Measurements from ENCODE around the gene TAF1C.
"Not testable (repeated sequence)": the region's sequence is repeated elsewhere in the genome, so short reads cannot be mapped to it uniquely, and the experiment has no call there.

Gene TAF1C

DNA sequence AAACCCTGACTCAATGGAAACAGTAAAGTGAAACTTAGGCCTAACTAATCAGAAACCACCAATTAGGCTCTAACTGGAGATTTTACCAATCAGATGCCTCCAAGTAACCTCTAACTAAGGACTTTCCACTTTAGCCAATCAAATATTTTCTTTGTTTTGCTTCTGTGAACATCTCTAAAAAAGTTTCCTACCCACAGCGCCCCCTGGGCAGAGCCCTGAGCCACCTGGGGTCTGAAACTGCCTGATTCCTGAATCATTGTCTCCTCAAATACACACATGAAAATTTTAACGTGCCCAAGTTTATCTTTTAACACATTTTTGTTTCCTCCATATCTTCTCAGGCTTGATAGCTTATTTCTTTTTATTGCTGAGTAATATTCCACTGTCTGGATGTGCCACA is 23.1 kb upstream of the TAF1C start:
- DNase-seq: no peak

DNA sequence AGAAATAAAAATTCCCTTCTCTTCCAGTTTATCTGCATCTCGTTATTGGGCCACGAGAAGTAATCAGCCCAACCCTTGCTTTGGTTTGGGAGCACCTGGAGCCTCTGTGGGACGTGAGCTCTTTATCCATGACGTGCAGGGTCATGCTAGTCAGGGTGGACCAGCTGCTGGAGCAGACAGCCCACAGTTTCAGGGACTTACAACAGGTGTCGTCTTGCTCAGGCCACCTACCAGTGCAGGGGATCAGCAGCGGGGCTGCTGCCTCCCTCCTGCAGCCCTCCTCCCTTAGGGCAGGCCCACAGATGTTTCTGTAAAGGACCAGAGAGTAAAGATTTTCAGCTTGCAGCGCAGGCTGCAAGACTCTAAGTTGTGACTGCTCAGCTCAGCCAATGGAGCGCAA is 21.0 kb upstream of the TAF1C start:
- DNase-seq: no peak

DNA sequence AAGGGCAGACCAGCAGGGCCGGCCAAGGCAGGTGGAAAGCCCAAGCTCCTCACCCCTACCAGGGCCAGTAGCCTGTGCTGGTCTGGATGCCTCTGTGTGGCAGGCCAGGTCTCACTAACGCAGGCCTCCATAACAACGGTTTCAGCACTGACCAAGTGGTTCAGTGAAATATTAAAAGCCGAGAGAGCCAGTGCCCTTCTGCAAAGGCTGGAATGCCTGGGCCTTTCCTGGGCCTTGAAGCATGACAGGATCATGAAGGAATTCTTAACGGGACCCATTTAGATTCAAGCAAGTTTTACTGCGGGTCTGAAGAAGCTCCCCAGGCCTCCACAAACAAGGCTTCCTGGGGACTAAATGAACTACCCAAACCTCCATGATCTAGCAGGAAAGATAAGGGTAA is 20.4 kb upstream of the TAF1C start:
- DNase-seq: no peak

DNA sequence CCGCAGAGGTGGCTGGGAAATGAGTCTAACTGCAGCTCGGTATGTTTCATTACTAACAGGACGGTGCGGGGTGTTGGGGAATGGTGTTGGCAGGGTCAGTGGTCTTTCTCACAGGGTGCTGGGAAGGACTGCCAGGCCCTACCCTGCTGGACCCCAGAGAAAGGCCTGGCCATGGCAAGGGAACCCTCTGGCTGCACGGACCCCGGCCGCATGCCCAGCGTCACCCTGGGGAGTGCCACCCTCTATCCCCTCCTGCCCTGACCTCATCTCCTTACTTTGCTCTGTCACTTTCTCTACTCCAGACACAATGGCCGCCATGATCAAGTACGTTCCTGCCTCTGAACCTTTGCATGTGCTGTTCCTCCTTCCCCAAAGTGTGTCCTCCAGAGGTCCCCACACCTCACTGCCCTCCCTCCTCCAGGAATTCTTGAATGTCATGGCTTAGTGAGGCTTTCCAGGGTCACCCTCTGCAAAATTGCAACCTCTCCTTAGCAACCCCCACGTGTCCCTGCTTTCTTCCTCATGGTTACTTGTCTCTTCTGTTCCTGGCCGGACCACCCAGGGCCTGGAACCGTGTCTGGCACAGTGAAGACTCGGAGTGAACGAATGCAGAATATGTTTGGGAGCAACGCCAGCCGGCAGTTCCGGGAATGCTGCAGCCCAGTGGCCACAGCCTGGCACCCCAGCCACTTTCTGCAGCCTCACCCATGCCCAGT is 19.3 kb upstream of the TAF1C start:
- DNase-seq: no peak

- DNase-seq: not testable (repeated sequence)
These were observed 18.3 kb upstream of the TAF1C start for GRCh38 chr16:84205123-84205522.

- DNase-seq: not testable (repeated sequence)
These were observed 17.7 kb upstream of the TAF1C start for GRCh38 chr16:84204551-84204950.

DNA sequence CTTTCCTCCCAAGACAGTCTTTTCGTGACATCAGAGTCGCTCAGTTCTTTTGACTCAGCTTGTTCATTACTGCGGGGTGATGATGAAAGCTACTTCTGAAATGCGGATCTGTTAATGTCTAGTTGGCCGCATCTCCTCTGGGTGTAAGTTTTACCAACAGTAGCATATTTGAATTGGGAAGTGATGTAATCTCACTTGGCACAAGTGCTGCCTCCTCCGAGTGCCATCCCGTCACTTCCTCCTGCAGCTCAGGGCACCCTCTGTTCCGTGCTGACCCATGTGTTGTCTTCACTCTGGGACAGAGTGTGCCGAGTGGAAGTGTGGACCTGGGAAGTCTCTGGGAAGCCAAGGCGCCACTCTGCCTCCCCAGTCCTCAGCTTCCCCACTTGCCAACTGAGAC is 13.0 kb upstream of the TAF1C start:
- peak; percentile 9 for DNase-seq

DNA sequence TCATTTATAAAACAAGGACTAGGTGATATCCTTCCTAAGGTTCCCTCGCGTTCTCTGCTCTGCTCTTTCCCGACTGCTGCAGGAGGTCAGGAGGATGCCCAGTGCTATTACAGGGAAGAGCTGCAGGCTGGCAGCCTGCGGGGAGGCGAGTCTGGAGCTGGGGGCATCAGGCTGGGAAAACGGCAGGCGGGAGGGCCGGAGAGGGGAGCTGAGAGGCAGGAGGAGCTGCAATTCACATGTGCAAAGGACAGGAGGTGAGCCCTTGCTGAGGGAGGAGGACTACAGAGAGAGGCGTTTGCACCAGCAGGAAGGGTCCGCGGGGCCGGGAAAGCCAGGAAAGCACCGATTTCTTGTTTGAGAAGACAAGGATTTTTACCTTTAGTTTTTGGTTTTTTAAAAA is 12.2 kb upstream of the TAF1C start:
- no peak for DNase-seq

DNA sequence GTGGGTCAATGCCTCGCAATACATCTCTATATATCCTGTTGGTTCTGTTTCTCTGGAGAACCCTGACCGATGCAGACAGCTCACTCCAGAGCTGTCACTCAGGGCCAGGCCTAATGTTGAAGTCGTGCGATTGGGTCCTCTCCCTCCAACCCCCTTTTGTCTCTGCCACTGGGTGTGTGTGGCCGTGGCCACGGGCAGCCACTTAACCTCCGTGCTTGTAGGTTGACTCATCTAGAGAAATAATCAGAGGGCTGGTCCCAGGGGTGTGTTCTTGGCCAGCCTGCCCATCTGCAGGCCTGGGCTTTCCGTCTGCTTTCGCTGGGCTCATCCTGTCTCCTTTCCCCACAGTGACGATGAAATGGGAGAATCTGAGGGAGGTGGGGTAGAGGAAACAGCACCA is 11.5 kb upstream of the TAF1C start:
- DNase-seq: no peak

DNA sequence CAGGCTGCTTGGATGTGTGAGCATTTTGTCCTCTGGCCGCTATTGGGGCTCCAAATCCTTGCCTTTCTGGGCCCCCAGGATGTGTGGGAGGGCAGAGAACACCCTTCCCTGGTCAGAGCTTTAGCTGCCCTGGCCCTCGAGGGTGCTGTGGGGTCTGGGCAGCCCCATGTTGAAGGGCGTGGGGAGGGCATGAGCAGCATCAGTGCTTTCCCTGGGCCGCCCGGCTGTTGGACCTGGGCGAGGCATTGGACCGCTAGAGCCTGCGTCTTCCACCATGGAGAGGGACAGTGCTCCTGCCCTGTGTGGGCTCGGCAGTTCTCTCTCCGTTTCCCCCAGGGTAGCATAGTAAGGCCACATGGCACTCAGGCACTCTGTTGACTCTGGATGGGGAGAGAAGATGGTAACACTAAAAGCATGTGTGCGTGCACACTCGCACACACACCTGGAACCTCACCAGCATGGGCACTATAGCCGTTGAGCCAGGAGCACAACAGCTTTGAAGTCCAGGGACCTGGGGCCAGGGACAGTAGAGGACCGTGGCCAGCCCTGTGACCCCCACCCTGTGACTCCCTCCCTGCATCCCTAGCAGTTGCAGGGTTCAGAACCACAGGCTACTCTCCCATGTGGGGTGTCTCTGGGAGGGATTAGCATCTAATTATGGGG is 10.7 kb upstream of the TAF1C start:
- DNase-seq: no peak

DNA sequence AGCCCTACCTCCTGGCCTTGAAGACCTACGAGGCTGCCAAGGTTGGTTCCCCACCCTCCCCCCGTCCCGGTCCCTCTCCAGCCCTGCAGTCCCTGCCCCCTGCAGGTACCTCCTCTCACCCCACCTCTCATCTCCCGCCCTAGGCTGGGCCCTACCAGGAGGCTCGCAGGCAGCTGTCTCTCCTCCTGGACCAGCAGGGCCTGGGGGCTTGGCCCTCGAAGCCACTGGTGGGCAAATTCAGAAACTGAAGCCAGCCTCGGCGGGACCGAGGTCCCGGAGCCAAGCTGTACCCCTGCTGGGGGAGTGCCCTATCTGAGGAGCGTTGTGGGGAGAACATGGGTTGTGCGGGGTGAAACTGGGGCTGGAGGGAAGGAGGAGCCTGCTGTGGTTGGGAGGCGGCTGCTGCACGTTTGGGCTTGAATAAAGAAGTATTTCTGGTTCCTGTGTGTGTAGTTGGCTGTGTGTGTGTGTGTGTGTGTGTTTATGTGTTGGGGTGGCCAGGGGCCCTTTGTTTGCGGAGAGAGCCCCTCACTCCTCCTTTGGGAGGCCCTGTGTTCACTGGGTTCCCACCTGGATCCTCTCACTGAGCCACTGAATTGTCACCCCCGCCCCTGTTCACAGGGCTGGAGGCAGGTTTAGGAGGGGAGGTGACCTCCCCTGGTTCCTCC is 10.0 kb upstream of the TAF1C start:
- no peak for DNase-seq

- DNase-seq: no peak
These were observed 9.2 kb upstream of the TAF1C start for GRCh38 chr16:84196101-84196500.

DNA sequence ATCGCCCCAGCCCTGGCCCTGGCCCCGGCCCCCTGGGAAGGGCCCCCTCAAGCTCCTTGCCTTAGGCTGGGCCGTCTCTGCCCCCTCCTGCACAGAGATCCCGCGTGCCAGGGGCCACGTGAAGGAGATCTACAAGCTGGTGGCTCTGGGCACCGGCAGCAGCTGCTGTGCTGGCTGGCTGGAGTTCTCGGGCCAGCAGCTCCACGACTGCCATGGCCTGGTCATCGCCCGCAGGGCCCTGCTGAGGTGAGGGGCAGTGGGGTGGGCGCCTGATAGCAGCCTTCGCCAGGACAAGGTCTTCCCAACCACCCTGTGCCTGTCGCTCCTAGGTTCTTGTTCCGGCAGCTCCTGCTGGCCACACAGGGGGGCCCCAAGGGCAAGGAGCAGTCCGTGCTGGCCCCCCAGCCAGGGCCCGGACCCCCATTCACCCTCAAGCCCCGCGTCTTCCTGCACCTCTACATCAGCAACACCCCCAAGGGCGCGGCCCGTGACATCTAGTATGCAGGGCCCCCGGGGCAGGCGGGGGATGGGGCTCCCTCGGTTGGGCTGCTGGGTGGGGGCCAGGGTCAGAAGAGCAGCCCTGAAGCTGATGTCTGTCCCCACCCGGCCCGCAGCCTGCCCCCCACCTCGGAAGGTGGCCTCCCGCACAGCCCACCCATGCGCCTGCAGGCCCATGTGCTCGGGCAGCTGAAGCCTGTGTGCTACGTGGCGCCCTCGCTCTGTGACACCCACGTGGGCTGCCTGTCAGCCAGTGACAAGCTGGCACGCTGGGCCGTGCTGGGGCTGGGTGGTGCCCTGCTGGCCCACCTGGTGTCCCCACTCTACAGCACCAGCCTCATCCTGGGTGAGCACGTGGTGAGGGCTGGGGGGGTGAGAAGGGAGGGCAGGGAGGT is 8.6 kb upstream of the TAF1C start:
- DNase-seq: no peak

GRCh38 chr16:84194470-84195200 is 7.8 kb upstream of the TAF1C start:
- peak; percentile 22 for DNase-seq

DNA sequence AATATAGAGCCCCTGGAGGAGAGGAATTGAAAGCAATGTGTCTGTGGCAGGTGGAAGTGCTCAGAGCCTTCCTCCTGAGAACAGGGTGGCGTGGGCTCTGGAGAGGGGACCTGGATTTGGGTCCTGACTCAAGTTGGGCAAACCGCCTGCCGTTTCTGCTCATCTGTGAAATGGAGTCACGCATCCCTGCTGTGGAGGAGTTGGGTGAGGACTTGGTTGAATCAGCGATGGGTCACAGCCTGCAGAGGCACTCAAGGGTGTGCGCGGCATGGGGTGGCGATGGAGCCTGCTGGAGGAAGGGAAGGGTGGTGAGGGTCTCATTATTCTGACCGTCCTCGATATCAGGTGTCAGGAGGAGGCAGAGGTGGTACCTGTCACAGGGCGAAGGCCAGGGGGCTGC is 7.2 kb upstream of the TAF1C start:
- no peak for DNase-seq

DNA sequence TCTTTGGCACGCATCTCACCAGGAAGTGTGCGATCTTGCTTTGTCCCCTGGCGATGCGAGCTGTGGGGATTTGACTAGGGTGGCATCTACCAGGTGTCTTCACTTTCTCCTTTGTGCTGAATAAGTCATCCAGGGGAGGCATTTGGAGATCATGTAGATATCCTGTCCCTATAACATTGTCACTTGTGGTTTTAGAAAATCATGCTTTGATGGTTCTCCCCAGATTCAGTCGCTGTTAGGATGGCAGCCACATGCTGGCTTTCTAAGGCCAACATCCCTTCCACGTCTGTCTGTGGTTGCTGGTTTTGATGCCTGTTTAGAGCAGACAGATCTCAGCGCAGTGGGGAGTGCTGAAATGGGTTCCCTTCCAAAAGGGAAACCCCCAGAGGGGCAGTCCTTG is 6.6 kb upstream of the TAF1C start:
- no peak for DNase-seq

DNA sequence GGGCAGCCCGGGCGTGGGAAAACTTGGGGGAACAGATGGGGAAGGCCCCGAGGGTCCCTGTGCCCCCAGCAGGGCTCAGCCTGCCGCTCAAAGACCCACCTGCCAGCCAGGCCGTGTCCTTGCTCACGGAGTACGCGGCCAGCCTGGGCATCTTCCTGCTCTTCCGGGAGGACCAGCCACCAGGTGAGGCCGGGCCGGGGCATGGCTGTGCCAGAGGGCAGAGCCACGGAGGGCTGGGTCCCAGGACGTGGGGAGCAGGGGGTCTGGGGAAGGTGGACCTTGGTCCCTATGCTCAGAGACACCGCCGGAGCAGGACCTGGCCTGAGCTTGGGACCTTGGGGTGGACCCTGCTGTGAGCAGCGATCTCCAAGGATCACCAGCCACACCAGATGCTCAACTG is 4.6 kb upstream of the TAF1C start:
- no peak for DNase-seq

DNA sequence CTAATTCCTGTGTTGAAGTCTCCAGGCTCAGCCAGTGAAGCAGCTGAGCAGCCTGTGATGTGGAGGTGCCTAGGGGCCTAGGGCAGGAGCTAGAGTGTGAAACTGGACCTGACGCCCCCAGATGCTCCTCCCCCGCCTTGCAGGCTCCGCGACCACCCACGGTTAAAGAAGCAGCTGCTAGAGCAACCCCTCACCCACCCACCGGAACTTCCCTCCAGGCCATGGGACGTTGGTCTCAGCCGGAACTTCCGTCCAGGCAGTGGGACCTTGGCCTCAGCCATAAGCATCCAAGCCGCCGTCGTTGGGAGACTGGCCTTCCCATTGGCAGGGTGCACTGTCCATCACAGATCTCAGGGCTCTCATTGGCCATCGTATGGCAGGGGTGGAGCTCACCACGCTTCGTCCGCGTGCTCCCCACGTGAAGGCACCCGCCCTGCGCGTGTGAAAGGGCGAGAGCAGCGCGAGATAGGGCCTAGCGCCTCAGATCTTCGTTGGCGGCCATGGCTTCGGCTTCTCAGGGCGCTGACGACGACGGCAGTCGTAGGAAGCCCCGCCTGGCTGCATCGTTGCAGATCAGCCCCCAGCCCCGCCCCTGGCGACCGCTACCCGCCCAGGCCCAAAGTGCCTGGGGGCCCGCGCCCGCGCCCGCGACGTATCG is 4.0 kb upstream of the TAF1C start, which contains the start of gene ADAD2:
ADAD2 (plus strand) TSS at position 427 of the 658 bp plus-strand sequence; CDS start at position 501, 74 bp downstream.
- DNase-seq: no peak

GRCh38 chr16:84184775-84185174 is 2.1 kb downstream of the TAF1C start:
- no peak for DNase-seq

GRCh38 chr16:84183911-84184591 is 2.8 kb downstream of the TAF1C start:
- no peak for DNase-seq

GRCh38 chr16:84183572-84183875 is 3.3 kb downstream of the TAF1C start:
- DNase-seq: no peak
